HL-60 (cell line): ENCODE measurements around the gene MICU2.

Experiments
- GABPA ChIP-seq: IDR thresholded peaks from 2 replicates; pipeline ENCODE4 v1.6.1; 2012; ENCODE audit warnings: low read depth
- POLR2AphosphoS5 ChIP-seq: IDR thresholded peaks from 2 replicates; pipeline ENCODE4 v1.6.1; 2012; ENCODE audit warnings: low read depth
- TF ChIP-seq, protein P1 (sequence below): IDR thresholded peaks from one replicate; pipeline ENCODE4 v1.5.1; 2011; ENCODE audit warnings: low read length, control low read depth, inconsistent platforms; ENCODE audit not compliant: insufficient read depth
- TF ChIP-seq, protein P2 (sequence below): IDR thresholded peaks from 2 replicates; pipeline ENCODE4 v1.6.1; 2012; ENCODE audit warnings: low read depth; ENCODE audit not compliant: insufficient replicate concordance

- TF ChIP-seq, protein P1, sequence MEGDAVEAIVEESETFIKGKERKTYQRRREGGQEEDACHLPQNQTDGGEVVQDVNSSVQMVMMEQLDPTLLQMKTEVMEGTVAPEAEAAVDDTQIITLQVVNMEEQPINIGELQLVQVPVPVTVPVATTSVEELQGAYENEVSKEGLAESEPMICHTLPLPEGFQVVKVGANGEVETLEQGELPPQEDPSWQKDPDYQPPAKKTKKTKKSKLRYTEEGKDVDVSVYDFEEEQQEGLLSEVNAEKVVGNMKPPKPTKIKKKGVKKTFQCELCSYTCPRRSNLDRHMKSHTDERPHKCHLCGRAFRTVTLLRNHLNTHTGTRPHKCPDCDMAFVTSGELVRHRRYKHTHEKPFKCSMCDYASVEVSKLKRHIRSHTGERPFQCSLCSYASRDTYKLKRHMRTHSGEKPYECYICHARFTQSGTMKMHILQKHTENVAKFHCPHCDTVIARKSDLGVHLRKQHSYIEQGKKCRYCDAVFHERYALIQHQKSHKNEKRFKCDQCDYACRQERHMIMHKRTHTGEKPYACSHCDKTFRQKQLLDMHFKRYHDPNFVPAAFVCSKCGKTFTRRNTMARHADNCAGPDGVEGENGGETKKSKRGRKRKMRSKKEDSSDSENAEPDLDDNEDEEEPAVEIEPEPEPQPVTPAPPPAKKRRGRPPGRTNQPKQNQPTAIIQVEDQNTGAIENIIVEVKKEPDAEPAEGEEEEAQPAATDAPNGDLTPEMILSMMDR, result no peak
- TF ChIP-seq POLR2AphosphoS5 (no peak), GABPA (no peak)
- TF ChIP-seq, protein P2, sequence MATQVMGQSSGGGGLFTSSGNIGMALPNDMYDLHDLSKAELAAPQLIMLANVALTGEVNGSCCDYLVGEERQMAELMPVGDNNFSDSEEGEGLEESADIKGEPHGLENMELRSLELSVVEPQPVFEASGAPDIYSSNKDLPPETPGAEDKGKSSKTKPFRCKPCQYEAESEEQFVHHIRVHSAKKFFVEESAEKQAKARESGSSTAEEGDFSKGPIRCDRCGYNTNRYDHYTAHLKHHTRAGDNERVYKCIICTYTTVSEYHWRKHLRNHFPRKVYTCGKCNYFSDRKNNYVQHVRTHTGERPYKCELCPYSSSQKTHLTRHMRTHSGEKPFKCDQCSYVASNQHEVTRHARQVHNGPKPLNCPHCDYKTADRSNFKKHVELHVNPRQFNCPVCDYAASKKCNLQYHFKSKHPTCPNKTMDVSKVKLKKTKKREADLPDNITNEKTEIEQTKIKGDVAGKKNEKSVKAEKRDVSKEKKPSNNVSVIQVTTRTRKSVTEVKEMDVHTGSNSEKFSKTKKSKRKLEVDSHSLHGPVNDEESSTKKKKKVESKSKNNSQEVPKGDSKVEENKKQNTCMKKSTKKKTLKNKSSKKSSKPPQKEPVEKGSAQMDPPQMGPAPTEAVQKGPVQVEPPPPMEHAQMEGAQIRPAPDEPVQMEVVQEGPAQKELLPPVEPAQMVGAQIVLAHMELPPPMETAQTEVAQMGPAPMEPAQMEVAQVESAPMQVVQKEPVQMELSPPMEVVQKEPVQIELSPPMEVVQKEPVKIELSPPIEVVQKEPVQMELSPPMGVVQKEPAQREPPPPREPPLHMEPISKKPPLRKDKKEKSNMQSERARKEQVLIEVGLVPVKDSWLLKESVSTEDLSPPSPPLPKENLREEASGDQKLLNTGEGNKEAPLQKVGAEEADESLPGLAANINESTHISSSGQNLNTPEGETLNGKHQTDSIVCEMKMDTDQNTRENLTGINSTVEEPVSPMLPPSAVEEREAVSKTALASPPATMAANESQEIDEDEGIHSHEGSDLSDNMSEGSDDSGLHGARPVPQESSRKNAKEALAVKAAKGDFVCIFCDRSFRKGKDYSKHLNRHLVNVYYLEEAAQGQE, result no peak
Measured at GRCh38 chr13:21569686-21570085, 34.3 kb downstream of the MICU2 start.
